HK-2 (cell line): Measurements from ENCODE around the gene CARNS1.
"Not testable (repeated sequence)": the region's sequence is repeated elsewhere in the genome, so short reads cannot be mapped to it uniquely, and the experiment has no call there.

ENCODE experiments used
- DNase-seq: peaks from one replicate; pipeline ENCODE4 v3.0.0-alpha.2; 2018; ENCODE audit not compliant: unreplicated experiment

The CARNS1 gene

DNA sequence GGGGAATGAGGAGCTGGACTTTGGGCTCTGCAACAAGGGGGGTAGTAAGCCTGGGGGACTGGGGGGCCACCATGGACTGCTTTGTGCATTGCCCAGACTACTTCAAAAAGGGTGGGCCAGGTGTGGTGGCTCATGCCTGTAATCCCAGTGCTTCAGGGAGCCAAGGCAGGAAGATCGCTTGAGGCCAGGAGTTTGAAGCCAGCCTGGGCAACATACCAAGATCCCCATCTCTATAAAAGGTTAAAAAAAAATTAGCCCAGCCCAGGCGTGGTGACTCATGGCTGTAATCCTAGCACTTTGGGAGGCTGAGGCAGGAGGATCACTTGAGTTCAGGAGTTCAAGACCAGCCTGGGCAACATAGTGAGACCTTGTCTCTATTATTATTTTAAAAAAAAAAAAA, 50.1 kb downstream of the CARNS1 start:
- DNase-seq: not testable (repeated sequence)

GRCh38 chr11:67466367-67466766, 50.9 kb downstream of the CARNS1 start:
- no peak for DNase-seq

DNA sequence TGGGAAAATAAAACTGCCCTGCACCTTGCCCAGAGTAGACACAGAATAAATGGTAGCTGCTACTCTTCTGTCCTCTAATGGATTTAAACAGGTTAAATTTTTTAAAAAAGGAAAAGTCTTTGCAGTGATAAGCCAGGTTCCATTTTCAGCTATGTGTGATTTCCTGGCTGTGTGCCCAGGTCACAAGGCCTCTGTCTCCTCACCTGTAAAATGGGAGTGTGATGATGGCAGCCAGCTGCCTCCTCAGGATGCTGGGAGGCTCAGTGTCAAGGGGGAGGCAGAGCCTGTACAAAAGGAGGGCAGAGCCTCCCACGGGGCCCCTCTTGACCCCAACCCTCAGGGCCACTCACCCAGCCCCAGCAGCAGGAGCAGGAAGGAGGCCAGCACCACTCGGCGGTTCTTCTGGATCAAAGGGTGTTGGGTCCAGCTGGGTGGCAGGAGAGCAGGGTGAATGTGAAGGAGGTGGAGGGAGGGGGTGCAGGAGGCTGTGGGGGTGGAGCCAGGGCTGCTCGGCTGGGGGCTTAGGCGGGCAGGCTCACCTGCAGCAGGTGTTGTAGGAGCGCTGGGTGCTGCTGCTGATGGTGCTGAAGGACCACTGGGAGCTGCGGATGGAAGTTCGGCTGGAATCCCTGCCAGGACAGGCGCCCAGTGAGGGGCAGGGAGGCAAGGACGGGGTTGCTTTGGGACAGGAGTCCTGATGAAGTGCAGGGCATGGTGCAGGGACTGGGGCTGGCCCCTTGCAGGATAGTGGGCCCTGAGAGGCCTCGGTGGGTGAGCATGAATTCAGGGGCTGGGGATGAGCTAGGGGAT, 51.7 kb downstream of the CARNS1 start:
- no peak for DNase-seq

GRCh38 chr11:67468056-67468455, 52.6 kb downstream of the CARNS1 start:
- peak; percentile 16 for DNase-seq

DNA sequence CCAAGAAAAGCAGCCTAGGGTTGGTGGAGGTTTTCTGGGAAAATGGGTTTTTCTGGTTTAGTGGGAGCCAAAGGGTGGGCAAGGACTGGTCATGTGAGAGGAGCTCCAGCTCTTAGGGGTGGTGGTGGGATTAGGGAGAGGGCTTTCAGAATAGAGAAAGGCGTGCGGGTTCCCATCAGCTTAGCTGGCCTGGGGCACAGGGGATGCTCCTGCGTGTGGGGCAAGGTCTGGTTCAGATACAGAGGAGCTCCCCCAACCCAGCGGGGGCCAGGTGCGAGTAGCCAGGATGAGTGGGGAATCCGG, 52.9 kb downstream of the CARNS1 start:
- DNase-seq: no peak

DNA sequence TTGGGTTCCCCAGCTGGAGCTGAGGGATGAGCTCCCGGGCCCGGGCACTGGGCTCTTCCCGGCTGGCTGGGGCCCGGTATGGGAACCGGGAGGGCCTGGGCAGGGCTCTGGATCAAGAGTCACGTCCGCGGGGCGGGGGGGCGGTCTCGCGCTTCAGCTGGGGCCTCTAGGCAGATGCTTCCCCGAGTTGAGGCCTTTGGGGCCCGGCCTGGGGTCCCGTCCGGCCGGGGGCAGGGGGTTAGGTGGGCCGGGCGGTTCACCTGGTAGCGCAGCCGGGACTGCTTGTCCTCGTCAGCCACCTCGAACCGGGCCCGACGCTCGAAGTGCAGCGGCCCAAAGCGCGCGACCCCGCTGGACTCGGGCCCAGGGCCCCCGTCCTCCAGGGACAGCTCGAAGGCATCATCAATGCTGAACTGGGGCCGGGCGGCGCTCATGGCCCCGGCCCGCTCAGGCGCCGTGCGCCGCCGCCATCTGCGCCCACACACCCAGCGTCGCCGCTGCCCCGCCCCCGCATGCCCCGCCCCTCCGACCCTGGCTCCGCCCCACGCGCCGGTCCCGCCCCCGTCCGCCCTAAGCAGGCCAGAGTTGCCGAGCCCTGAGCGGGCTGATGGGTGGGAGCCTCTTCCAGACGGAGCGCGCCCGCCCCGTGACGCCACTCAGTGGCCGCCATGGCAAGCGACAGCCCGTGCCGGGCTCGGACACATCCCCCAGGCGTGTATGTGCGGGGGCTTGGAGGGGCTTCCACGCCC, 53.5 kb downstream of the CARNS1 start, which contains the start of gene TMEM134:
Gene TMEM134, minus strand, starts transcription at position 493 of the 749 bp plus-strand sequence. Its CDS starts 59 bp downstream, at position 434.
- peak; percentile 91 for DNase-seq

DNA sequence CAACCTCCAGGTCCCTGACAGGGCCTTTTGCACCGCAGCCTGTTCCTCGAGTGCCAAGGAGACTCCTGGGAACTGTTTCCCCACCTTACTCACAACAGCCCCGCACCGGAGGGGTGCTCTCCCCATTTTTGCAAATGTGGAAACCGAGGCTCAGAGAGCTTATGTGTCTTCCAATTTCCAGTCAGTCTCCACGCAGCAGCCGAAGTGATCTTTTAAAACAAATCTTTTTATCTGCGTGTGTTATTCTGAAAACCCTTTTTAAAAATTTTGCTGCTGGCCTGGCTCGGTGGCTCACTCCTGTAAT, 54.0 kb downstream of the CARNS1 start:
- DNase-seq: no peak

DNA sequence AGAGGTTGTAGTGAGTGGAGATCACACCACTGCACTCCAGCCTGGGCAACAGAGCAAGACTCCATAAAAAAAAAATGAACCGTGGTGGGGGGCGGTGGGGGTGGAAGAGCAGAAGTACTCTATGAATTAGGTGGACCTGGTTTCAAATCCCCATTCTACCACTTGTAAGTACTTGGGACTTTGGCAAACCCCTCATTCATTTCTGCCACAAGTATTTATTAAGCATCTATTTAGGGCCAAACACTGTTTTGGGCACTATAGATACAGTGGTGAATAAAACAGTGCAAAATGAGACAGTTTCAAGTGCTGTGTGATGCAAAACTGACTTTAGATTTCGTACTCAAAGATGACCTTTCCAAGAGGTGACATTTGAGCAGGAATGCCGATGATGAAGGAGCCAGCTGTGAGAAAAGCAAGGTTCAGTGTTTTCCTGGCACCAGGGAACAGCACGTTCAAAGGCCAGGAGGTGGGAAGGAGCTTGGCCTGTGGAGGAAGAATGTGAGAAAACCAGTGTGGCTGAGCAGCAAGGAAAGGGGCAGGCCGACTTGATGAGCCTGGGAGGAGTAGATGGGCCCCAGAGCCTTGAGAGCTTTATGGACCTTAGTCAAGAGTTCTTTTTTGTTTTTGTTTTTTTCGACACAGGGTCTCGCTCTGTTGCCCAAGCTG, 55.0 kb downstream of the CARNS1 start:
- DNase-seq: no peak

DNA sequence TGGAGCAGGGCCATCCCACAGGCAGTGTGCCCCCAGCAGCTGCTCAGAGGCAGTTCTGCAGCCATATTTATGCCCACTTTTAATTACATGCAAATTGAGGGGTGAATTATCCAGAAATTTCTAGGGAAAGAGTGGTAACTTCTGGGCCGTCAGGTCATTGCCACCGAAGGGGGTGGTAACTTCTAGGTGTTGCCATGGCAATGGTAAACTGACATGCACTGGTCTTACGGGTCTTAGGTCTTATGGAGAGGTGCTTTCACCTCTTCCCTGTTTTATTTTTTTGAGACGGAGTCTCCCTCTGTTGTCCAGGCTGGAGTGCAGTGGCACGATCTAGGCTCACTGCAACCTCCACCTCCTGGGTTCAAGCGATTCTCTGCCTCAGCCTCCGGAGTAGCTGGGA, 57.4 kb downstream of the CARNS1 start:
- no peak for DNase-seq
